ENCODE results near the gene LAT. TPM values are rescaled to one million over a fixed set of nuclear protein-coding genes. Genes with fewer than 3 reads are reported as not detected.

Gene LAT
- total and polyA plus RNA-seq, 2 of the 13 experiments (the other 11 are each of a cell fraction or from before 2014, with no cell fraction given), result 2.0 to 3.0 TPM

GRCh38 chr16:28974437-28975157, 10.3 kb upstream of the LAT start, which contains the start of gene SPNS1 (continued):
- peak; percentile 92 for TF ChIP-seq CBFB (CRISPR knock-in tag; IDR thresholded peaks at IDR 0.05)
- peak; percentile 87; the same call in 1 of the 2 replicates for TF ChIP-seq GMEB1 (CRISPR knock-in tag; IDR thresholded peaks at IDR 0.05; ENCODE audit: borderline replicate concordance)
- 0 out of 2 replicates have a peak, but pooled peaks have one; percentile 37 for TF ChIP-seq ZSCAN22 (CRISPR knock-in tag; IDR thresholded peaks at IDR 0.05)
- TF ChIP-seq TEAD2 (CRISPR knock-in tag; IDR thresholded peaks at IDR 0.05), result peak; percentile 88; the same call in 1 of the 2 replicates
- peak; percentile 22; the same call in 1 of the 2 replicates for TF ChIP-seq FLYWCH1 (CRISPR knock-in tag; IDR thresholded peaks at IDR 0.05)
- TF ChIP-seq KLF15 (CRISPR knock-in tag; IDR thresholded peaks at IDR 0.05; ENCODE audit: borderline replicate concordance), result peak; percentile 89
- TF ChIP-seq ZNF253 (CRISPR knock-in tag; IDR thresholded peaks at IDR 0.05; ENCODE audit: borderline replicate concordance), result peak; percentile 85
- TF ChIP-seq ZNF740 (CRISPR knock-in tag; IDR thresholded peaks at IDR 0.05), result peak; percentile 68
- no peak for TF ChIP-seq SP1 (IDR thresholded peaks at IDR 0.05)
- peak; percentile 69 for TF ChIP-seq SP1 (CRISPR knock-in tag; IDR thresholded peaks at IDR 0.05)
- peak; percentile 89 for TF ChIP-seq HES4 (CRISPR knock-in tag; IDR thresholded peaks at IDR 0.05; ENCODE audit: borderline replicate concordance)
- TF ChIP-seq ZBTB7A (CRISPR knock-in tag; IDR thresholded peaks at IDR 0.05), result peak; percentile 78; the same call in 1 of the 2 replicates
- TF ChIP-seq ARID4A (CRISPR knock-in tag; IDR thresholded peaks at IDR 0.05; ENCODE audit: borderline replicate concordance), result peak; percentile 100
- peak; percentile 97 for TF ChIP-seq ZFX (CRISPR knock-in tag; IDR thresholded peaks at IDR 0.05; ENCODE audit: low read depth)
- TF ChIP-seq ZBTB49 (CRISPR knock-in tag; IDR thresholded peaks at IDR 0.05; ENCODE audit: borderline replicate concordance), result no peak
- peak; percentile 60; the same call in 1 of the 2 replicates for TF ChIP-seq NAIF1 (CRISPR knock-in tag; IDR thresholded peaks at IDR 0.05; ENCODE audit: borderline replicate concordance)
- no peak; the same call in 1 of the 2 replicates for TF ChIP-seq ZNF281 (CRISPR knock-in tag; IDR thresholded peaks at IDR 0.05; ENCODE audit: borderline replicate concordance)

Data from HepG2 (cell line).